SU-DHL-6 (cell line): ENCODE results near the gene DAAM2.

ENCODE experiments used
- EZH2phosphoT487 ChIP-seq: fragments of 200-600 bp; sonication (generic), shearing (Covaris generic); conservative IDR thresholded peaks from 2 replicates; pipeline ENCODE4 v1.6.1; 2018; ENCODE audit warnings: mild to moderate bottlenecking, antibody characterized with exemption, low read length, moderate library complexity, mixed read lengths
- TF ChIP-seq, protein P1 (sequence below): fragments of 200-600 bp; sonication (generic); IDR thresholded peaks from one replicate; pipeline ENCODE4 v1.5.1; 2017; ENCODE audit warnings: antibody characterized with exemption, mild to moderate bottlenecking, low read length, moderate library complexity; ENCODE audit not compliant: insufficient read depth, poor library complexity, severe bottlenecking

DNA sequence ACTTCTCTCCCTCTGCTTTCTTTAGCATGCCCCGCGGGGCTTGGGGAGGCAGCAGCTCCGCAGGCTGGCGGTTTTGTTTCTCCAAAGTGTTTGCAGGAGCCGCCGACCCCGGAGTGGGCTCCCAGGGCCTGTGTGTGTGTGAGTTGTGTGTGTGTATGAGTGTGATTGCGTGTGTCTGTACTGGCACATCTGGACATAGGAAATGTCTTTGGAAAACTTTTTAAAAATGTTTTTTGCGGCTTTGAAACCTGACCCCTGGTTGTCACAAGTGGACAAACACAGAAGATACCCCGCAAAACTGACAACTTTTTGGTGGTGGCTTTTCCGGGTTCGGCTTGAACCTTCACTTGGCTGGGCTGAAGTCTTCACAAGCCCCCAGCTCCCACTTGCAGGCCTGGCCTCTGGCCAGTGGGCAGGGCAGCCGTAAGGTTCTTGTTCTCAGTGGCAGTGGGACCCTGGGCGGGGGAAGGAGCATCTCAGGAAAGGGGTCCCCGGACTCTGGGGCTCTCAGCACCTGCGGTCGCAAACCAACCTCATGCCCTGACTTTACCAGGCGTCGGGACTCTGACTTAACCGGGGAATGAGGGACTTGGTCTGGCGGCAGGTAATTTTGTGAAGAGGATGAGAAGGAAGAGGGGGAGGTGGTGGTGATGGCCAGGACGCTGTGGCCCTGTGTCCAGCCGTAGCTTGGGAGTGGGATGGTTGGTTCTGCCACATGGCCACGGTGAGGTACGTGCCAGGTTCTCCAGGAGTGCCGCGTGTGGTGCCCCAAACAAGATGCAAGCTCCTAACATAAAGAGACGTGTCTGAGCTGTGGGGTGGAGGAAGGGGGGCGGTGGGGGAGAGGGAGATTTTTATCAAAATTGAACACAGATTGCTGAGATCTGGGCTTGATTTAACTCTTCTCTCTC, 619 bp downstream of the DAAM2 start:
- TF ChIP-seq, protein P1, sequence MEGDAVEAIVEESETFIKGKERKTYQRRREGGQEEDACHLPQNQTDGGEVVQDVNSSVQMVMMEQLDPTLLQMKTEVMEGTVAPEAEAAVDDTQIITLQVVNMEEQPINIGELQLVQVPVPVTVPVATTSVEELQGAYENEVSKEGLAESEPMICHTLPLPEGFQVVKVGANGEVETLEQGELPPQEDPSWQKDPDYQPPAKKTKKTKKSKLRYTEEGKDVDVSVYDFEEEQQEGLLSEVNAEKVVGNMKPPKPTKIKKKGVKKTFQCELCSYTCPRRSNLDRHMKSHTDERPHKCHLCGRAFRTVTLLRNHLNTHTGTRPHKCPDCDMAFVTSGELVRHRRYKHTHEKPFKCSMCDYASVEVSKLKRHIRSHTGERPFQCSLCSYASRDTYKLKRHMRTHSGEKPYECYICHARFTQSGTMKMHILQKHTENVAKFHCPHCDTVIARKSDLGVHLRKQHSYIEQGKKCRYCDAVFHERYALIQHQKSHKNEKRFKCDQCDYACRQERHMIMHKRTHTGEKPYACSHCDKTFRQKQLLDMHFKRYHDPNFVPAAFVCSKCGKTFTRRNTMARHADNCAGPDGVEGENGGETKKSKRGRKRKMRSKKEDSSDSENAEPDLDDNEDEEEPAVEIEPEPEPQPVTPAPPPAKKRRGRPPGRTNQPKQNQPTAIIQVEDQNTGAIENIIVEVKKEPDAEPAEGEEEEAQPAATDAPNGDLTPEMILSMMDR, result no peak
- TF ChIP-seq EZH2phosphoT487, result no peak
